ENCODE measurements around the gene RAD51B.
"Not testable (repeated sequence)": the region's sequence is repeated elsewhere in the genome, so short reads cannot be mapped to it uniquely, and the experiment has no call there.

Gene RAD51B

GRCh38 chr14:67984274-67984673, 164.7 kb downstream of the RAD51B start:
- Histone ChIP-seq H3K27ac (no peak overlapping the region), H3K4me3 (ENCODE audit: low read depth, low read length) (no peak overlapping the region), H3K36me3 (replicated peaks) (no peaks in the 10 kb centered on the region), H3K27me3 (replicated peaks) (no peaks in the 10 kb centered on the region)
- in situ Hi-C loops (cut with HindIII; ENCODE audit: low pct_ligation_motif_present, low sequenced_read_pairs) = no loop called here
- no peak for TF ChIP-seq CTCF (IDR thresholded peaks at IDR 0.05; ENCODE audit: low read depth, low read length, missing control alignments)
- no peak for DNase-seq

DNA sequence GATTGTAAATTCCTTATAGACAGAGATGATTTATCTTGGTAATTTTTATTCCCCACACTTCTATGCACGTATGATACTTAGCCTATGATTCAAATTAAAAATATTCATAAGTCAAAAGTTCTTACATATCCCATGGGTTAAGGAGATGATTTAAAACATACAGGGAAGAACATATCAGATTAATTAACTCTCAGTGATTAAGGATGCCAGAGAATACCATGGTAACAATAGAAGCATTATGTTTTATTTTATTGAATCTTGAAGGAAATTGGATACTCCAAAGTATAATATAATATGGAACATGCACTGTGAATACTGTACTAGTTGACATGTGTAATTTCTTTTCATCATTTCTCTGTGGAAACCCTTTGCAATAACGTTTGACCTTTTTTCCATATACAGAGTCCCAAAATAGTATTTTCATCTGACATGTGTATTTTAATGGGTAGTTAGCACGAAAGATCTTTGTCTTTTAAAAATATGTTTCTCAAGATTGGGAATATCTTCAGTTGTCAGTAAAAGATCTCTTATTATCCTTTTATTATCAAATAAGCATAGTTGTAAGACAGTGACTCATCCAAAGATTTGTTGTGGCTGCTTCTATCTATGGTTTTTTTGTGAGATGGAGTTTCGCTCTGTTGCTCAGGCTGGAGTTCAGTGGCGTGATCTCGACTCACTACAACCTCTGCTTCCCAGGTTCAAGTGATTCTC, 166.7 kb downstream of the RAD51B start:
- H3K27ac ChIP-seq = peak overlapping the region; percentile 89
- DNase-seq = peak; percentile 87
- no peak for TF ChIP-seq CTCF (IDR thresholded peaks at IDR 0.05; ENCODE audit: low read depth, low read length, missing control alignments)
- H3K4me3 ChIP-seq (ENCODE audit: low read depth, low read length) = no peak overlapping the region
- H3K27me3 ChIP-seq (replicated peaks) = no peaks in the 10 kb centered on the region
- in situ Hi-C loops (cut with HindIII; ENCODE audit: low pct_ligation_motif_present, low sequenced_read_pairs) = no loop called here
- no peaks in the 10 kb centered on the region for H3K36me3 ChIP-seq (replicated peaks)

DNA sequence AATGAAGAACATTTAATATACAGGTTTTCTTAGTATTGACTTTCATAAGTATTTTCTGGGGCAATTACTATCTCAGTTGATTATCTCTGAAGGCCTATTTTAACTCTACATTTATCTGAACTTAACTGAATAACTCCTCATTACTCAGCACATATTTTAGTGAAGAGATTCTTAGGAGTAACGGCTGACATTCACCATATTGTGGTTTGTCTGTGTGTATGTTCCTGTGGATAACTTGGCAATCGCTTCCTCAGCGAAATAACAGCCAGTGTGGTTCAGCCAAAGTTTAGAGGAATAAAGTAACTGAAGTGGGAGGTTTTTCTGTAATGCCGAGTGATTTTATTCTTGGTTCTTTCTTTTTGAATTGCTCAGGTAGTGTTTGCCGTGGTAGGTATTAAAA, 168.0 kb downstream of the RAD51B start:
- peak; percentile 93 for DNase-seq
- no peaks in the 10 kb centered on the region for H3K36me3 ChIP-seq (replicated peaks)
- no peak for TF ChIP-seq CTCF (IDR thresholded peaks at IDR 0.05; ENCODE audit: low read depth, low read length, missing control alignments)
- in situ Hi-C loops (cut with HindIII; ENCODE audit: low pct_ligation_motif_present, low sequenced_read_pairs) = no loop called here
- no peaks in the 10 kb centered on the region for H3K27me3 ChIP-seq (replicated peaks)
- peak overlapping the region; percentile 89 for H3K27ac ChIP-seq
- H3K4me3 ChIP-seq (ENCODE audit: low read depth, low read length) = no peak overlapping the region

GRCh38 chr14:67988210-67988609, 168.6 kb downstream of the RAD51B start:
- in situ Hi-C loops (cut with HindIII; ENCODE audit: low pct_ligation_motif_present, low sequenced_read_pairs); DNase-seq: not testable (repeated sequence)
- peak overlapping the region; percentile 89 for H3K27ac ChIP-seq

DNA sequence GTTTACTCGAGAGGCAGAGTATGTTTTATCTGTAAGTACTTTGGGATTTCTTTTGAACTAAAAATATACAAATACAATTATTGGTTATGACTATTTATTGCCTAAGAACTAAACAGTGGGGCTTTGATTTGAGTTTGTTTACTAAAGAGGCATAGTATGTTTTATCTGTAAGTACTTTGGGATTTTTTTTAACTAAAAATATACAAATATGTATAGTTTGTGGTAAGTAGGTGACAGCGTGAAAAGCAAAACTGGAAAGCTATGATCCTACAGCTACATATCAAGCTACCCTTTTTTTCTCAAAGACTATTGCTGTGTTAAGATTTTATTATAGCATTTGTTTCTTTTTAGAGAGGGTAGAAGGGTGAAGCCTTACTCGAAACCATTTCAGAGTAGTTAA, 171.0 kb downstream of the RAD51B start:
- no peak overlapping the region for H3K27ac ChIP-seq
- no peak overlapping the region for H3K4me3 ChIP-seq (ENCODE audit: low read depth, low read length)
- no peaks in the 10 kb centered on the region for H3K36me3 ChIP-seq (replicated peaks)
- in situ Hi-C loops (cut with HindIII; ENCODE audit: low pct_ligation_motif_present, low sequenced_read_pairs) = no loop called here
- DNase-seq = no peak
- H3K27me3 ChIP-seq (replicated peaks) = no peaks in the 10 kb centered on the region
- TF ChIP-seq CTCF (IDR thresholded peaks at IDR 0.05; ENCODE audit: low read depth, low read length, missing control alignments) = no peak

More at GRCh38 chr14:67988210-67988609, 168.6 kb downstream of the RAD51B start:
- H3K36me3 ChIP-seq (replicated peaks); H3K4me3 ChIP-seq (ENCODE audit: low read depth, low read length); H3K27me3 ChIP-seq (replicated peaks): not testable (repeated sequence)

GRCh38 chr14:67994531-67994930, 175.0 kb downstream of the RAD51B start:
- Histone ChIP-seq H3K27ac (no peak overlapping the region), H3K27me3 (replicated peaks) (no peaks in the 10 kb centered on the region), H3K4me3 (ENCODE audit: low read depth, low read length) (no peak overlapping the region), H3K36me3 (replicated peaks) (no peaks in the 10 kb centered on the region)
- in situ Hi-C loops (cut with HindIII; ENCODE audit: low pct_ligation_motif_present, low sequenced_read_pairs) = no loop called here
- TF ChIP-seq CTCF (IDR thresholded peaks at IDR 0.05; ENCODE audit: low read depth, low read length, missing control alignments) = no peak
- DNase-seq = no peak
